SK-N-SH treated with all-trans-retinoic acid at 6 μM for 48 hours (cell line): ENCODE measurements around the gene LFNG.

Experiments used
- ATAC-seq: fragments of 200-7000 bp; cut with Tn5 transposase; 3 replicates; pipeline ENCODE4 v1.9.1; 2020; ENCODE audit warnings: mild to moderate bottlenecking, moderate library complexity
- ARNTL ChIP-seq: fragments of 450-650 bp; formaldehyde crosslinking; IDR thresholded peaks from 2 replicates; pipeline ENCODE4 v1.5.0; 2020; ENCODE audit warnings: low read depth, mild to moderate bottlenecking, moderate library complexity, borderline replicate concordance
- CREB5 ChIP-seq: fragments of 250-450 bp; sonication (Bioruptor Pico); IDR thresholded peaks from 2 replicates; pipeline ENCODE4 v1.5.1; 2020; ENCODE audit warnings: low read depth, mild to moderate bottlenecking, moderate library complexity
- CSDC2 ChIP-seq: fragments of 250-450 bp; sonication (Bioruptor Pico); IDR thresholded peaks from 2 replicates; pipeline ENCODE4 v1.5.0; 2020; ENCODE audit warnings: mild to moderate bottlenecking, moderate library complexity
- CSRNP3 ChIP-seq: fragments of 250-450 bp; sonication (Bioruptor Pico); IDR thresholded peaks from 2 replicates; pipeline ENCODE4 v1.5.1; 2021; ENCODE audit warnings: mild to moderate bottlenecking, moderate library complexity
- ESRRG ChIP-seq: fragments of 250-450 bp; sonication (Bioruptor Pico); IDR thresholded peaks from 2 replicates; pipeline ENCODE4 v1.6.1; 2021; ENCODE audit warnings: mild to moderate bottlenecking
- OSR1 ChIP-seq: fragments of 250-450 bp; sonication (Bioruptor Pico); IDR thresholded peaks from 2 replicates; pipeline ENCODE4 v1.8.0; 2022; ENCODE audit warnings: moderate library complexity, mild to moderate bottlenecking, inconsistent platforms
- PATZ1 ChIP-seq: fragments of 250-450 bp; sonication (Bioruptor Pico); IDR thresholded peaks from 2 replicates; pipeline ENCODE4 v1.8.0; 2020; ENCODE audit warnings: mild to moderate bottlenecking, moderate library complexity, borderline replicate concordance
- POU6F1 ChIP-seq: fragments of 250-450 bp; sonication (Bioruptor Pico); IDR thresholded peaks from 2 replicates; pipeline ENCODE4 v1.8.0; 2021; ENCODE audit warnings: low read depth, mild to moderate bottlenecking, moderate library complexity, borderline replicate concordance
- SNAI2 ChIP-seq: fragments of 250-450 bp; sonication (Bioruptor Pico); IDR thresholded peaks from 2 replicates; pipeline ENCODE4 v1.5.0; 2020; ENCODE audit warnings: mild to moderate bottlenecking, moderate library complexity
- TOX ChIP-seq: fragments of 250-450 bp; sonication (Bioruptor Pico); IDR thresholded peaks from 2 replicates; pipeline ENCODE4 v1.8.0; 2021; ENCODE audit warnings: mild to moderate bottlenecking, moderate library complexity, borderline replicate concordance
- ZC3H10 ChIP-seq: fragments of 250-450 bp; sonication (Bioruptor Pico); IDR thresholded peaks from 2 replicates; pipeline ENCODE4 v1.5.1; 2021; ENCODE audit warnings: mild to moderate bottlenecking, moderate library complexity
- ZFP3 ChIP-seq: fragments of 250-450 bp; sonication (Bioruptor Pico); IDR thresholded peaks from 2 replicates; pipeline ENCODE4 v1.5.0; 2020; ENCODE audit warnings: mild to moderate bottlenecking, moderate library complexity
- ZFP30 ChIP-seq: fragments of 450-650 bp; formaldehyde crosslinking; IDR thresholded peaks from 2 replicates; pipeline ENCODE4 v1.5.0; 2022; ENCODE audit warnings: mild to moderate bottlenecking, moderate library complexity
- ZNF565 ChIP-seq: fragments of 450-650 bp; formaldehyde crosslinking; conservative IDR thresholded peaks from 2 replicates; pipeline ENCODE4 v1.5.0; 2020; ENCODE audit warnings: low read depth, mild to moderate bottlenecking, moderate library complexity
- ZNF70 ChIP-seq: fragments of 450-650 bp; formaldehyde crosslinking; IDR thresholded peaks from 2 replicates; pipeline ENCODE4 v1.5.0; 2020; ENCODE audit warnings: mild to moderate bottlenecking, moderate library complexity
- ZNF8 ChIP-seq: fragments of 450-650 bp; formaldehyde crosslinking; IDR thresholded peaks from 2 replicates; pipeline ENCODE4 v1.5.0; 2020; ENCODE audit warnings: mild to moderate bottlenecking, moderate library complexity

Gene LFNG

GRCh38 chr7:2523461-2523936, 3.9 kb downstream of the LFNG start (continued):
- no peak for TF ChIP-seq ZNF8 (CRISPR knock-in tag)
- TF ChIP-seq PATZ1 = no peak
- no peak for TF ChIP-seq SNAI2 (CRISPR knock-in tag)
- TF ChIP-seq ZFP3 (CRISPR knock-in tag) = no peak
- TF ChIP-seq ZC3H10 (CRISPR knock-in tag) = no peak

GRCh38 chr7:2523941-2524807, 4.6 kb downstream of the LFNG start:
- ATAC-seq = peak; percentile 27
- TF ChIP-seq ZNF8 (CRISPR knock-in tag) = no peak
- TF ChIP-seq SNAI2 (CRISPR knock-in tag) = 0 out of 2 replicates have a peak, but pooled peaks have one; percentile 25

- TF ChIP-seq ZNF8 (CRISPR knock-in tag) (no peak), ZFP30 (CRISPR knock-in tag) (no peak)
- ATAC-seq = no peak
Measured at GRCh38 chr7:2524808-2525657, 5.5 kb downstream of the LFNG start.

- TF ChIP-seq OSR1 (CRISPR knock-in tag) = no peak
- no peak for TF ChIP-seq CSDC2 (CRISPR knock-in tag)
- no peak for TF ChIP-seq ZFP3 (CRISPR knock-in tag)
- no peak for TF ChIP-seq ZNF565 (CRISPR knock-in tag)
- no peak for TF ChIP-seq ZNF70 (CRISPR knock-in tag)
- TF ChIP-seq ZNF8 (CRISPR knock-in tag) = no peak
- TF ChIP-seq ARNTL (CRISPR knock-in tag) = no peak
- no peak for TF ChIP-seq CSRNP3 (CRISPR knock-in tag)
- TF ChIP-seq POU6F1 (CRISPR knock-in tag) = no peak
- no peak for TF ChIP-seq CREB5 (CRISPR knock-in tag)
- no peak for TF ChIP-seq ZFP30 (CRISPR knock-in tag)
- no peak for TF ChIP-seq TOX (CRISPR knock-in tag)
- TF ChIP-seq ZC3H10 (CRISPR knock-in tag) = no peak
- TF ChIP-seq ESRRG (CRISPR knock-in tag) = no peak
- TF ChIP-seq, all 23 proteins: peak for 0
- no peak for ATAC-seq
Measured at GRCh38 chr7:2525658-2526630, 6.4 kb downstream of the LFNG start.
